SK-N-SH treated with all-trans-retinoic acid at 6 μM for 48 hours (cell line): ENCODE results near the gene SRGAP1.

ENCODE experiments used
- ARNTL ChIP-seq: fragments of 450-650 bp; formaldehyde crosslinking; IDR thresholded peaks from 2 replicates; pipeline ENCODE4 v1.5.0; 2020; ENCODE audit warnings: low read depth, mild to moderate bottlenecking, moderate library complexity, borderline replicate concordance
- CSDC2 ChIP-seq: fragments of 250-450 bp; sonication (Bioruptor Pico); IDR thresholded peaks from 2 replicates; pipeline ENCODE4 v1.5.0; 2020; ENCODE audit warnings: mild to moderate bottlenecking, moderate library complexity
- RARB ChIP-seq: fragments of 250-450 bp; sonication (Bioruptor Pico); IDR thresholded peaks from 2 replicates; pipeline ENCODE4 v1.8.0; 2021; ENCODE audit warnings: mild to moderate bottlenecking, moderate library complexity
- ZC3H10 ChIP-seq: fragments of 250-450 bp; sonication (Bioruptor Pico); IDR thresholded peaks from 2 replicates; pipeline ENCODE4 v1.5.1; 2021; ENCODE audit warnings: mild to moderate bottlenecking, moderate library complexity
- ZNF70 ChIP-seq: fragments of 450-650 bp; formaldehyde crosslinking; IDR thresholded peaks from 2 replicates; pipeline ENCODE4 v1.5.0; 2020; ENCODE audit warnings: mild to moderate bottlenecking, moderate library complexity
- ZNF8 ChIP-seq: fragments of 450-650 bp; formaldehyde crosslinking; IDR thresholded peaks from 2 replicates; pipeline ENCODE4 v1.5.0; 2020; ENCODE audit warnings: mild to moderate bottlenecking, moderate library complexity
- TF ChIP-seq, protein P1 (sequence below): fragments of 250-450 bp; sonication (Bioruptor Pico); IDR thresholded peaks from 2 replicates; pipeline ENCODE4 v1.5.0; 2020; ENCODE audit warnings: mild to moderate bottlenecking, moderate library complexity

DNA sequence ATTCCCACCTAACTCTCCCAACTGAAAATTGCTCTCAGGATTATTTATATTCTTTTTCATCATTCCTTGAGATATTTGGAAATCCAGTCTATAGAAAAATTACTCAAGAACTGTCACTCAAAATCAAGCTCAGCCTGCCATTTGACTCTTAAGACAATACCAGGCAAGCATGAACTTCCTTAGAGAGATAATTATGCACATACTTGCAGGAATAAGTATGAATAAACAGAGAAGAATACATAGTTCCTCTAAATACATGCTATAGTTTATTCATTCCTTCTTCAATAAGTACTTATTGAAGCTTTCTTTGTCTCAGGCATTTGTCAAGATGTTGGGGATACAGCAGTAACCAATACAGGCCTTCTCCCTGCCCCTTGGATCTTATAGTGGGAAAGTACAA is 154.1 kb downstream of the SRGAP1 start:
- TF ChIP-seq, protein P1, sequence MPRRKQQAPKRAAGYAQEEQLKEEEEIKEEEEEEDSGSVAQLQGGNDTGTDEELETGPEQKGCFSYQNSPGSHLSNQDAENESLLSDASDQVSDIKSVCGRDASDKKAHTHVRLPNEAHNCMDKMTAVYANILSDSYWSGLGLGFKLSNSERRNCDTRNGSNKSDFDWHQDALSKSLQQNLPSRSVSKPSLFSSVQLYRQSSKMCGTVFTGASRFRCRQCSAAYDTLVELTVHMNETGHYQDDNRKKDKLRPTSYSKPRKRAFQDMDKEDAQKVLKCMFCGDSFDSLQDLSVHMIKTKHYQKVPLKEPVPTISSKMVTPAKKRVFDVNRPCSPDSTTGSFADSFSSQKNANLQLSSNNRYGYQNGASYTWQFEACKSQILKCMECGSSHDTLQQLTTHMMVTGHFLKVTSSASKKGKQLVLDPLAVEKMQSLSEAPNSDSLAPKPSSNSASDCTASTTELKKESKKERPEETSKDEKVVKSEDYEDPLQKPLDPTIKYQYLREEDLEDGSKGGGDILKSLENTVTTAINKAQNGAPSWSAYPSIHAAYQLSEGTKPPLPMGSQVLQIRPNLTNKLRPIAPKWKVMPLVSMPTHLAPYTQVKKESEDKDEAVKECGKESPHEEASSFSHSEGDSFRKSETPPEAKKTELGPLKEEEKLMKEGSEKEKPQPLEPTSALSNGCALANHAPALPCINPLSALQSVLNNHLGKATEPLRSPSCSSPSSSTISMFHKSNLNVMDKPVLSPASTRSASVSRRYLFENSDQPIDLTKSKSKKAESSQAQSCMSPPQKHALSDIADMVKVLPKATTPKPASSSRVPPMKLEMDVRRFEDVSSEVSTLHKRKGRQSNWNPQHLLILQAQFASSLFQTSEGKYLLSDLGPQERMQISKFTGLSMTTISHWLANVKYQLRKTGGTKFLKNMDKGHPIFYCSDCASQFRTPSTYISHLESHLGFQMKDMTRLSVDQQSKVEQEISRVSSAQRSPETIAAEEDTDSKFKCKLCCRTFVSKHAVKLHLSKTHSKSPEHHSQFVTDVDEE (CRISPR knock-in tag) = no peak
- TF ChIP-seq CSDC2 (CRISPR knock-in tag) = no peak
- TF ChIP-seq ZNF8 (CRISPR knock-in tag) = no peak
- TF ChIP-seq ARNTL (CRISPR knock-in tag) = no peak
- no peak for TF ChIP-seq ZNF70
- TF ChIP-seq RARB (CRISPR knock-in tag) = no peak
- TF ChIP-seq ZC3H10 (CRISPR knock-in tag) = no peak
